Liver (tissue), 9 donors: ENCODE measurements around the gene EVI5. TPM values are rescaled to one million over a fixed set of nuclear protein-coding genes. Genes with fewer than 3 reads are reported as not detected.

ENCODE experiments used
- DNase-seq: peaks from one replicate; pipeline ENCODE4 v3.0.0-alpha.2; 2017; ENCODE audit warnings: low spot score
- H3K27ac ChIP-seq, 2 donors: one replicate each; pipeline ENCODE4 v1.7.0; 2013; ENCODE audit warnings: inconsistent platforms in 2 of 2, low read length in 2 of 2, control low read depth in 1 of 2, low read depth in 1 of 2, mild to moderate bottlenecking in 1 of 2
- H3K27me3 ChIP-seq, 4 donors: one replicate each; pipeline versions ENCODE4 v1.6.1 to v1.7.0; 2013; ENCODE audit warnings: low read length in 3 of 4, inconsistent platforms in 1 of 4, mild to moderate bottlenecking in 1 of 4, moderate library complexity in 1 of 4; ENCODE audit not compliant: control insufficient read depth in 4 of 4, insufficient read depth in 4 of 4
- H3K36me3 ChIP-seq, 4 donors: one replicate each; pipeline versions ENCODE4 v1.6.1 to v1.7.0; 2013; ENCODE audit warnings: low read length in 3 of 4, mild to moderate bottlenecking in 3 of 4, low read depth in 1 of 4, moderate library complexity in 1 of 4; ENCODE audit not compliant: control insufficient read depth in 4 of 4, insufficient read depth in 3 of 4
- H3K4me1 ChIP-seq, 4 donors: one replicate each; pipeline versions ENCODE4 v1.6.1 to v1.7.0; 2013; ENCODE audit warnings: low read length in 3 of 4, mild to moderate bottlenecking in 3 of 4, moderate library complexity in 1 of 4; ENCODE audit not compliant: control insufficient read depth in 4 of 4, insufficient read depth in 4 of 4
- H3K4me3 ChIP-seq, 3 donors: one replicate each; pipeline versions ENCODE4 v1.6.1 to v1.7.0; 2013; ENCODE audit warnings: low read length in 3 of 3, control low read depth in 1 of 3, low read depth in 1 of 3, mild to moderate bottlenecking in 1 of 3
- H3K9ac ChIP-seq, 2 donors: one replicate each; pipeline ENCODE4 v1.7.0; 2013; ENCODE audit warnings: low read length in 2 of 2, mild to moderate bottlenecking in 2 of 2, moderate library complexity in 2 of 2, control low read depth in 1 of 2, low read depth in 1 of 2
- H3K9me3 ChIP-seq, 4 donors: one replicate each; pipeline versions ENCODE4 v1.6.1 to v1.7.0; 2013; ENCODE audit warnings: low read length in 3 of 4; ENCODE audit not compliant: control insufficient read depth in 4 of 4
- CTCF ChIP-seq: fragments of 150-350 bp; IDR thresholded peaks from 2 replicates; pipeline ENCODE4 v1.5.1; 2017; ENCODE audit warnings: improper control_type of control experiment, low read depth, low read length; ENCODE audit not compliant: missing input control
- EGR1 ChIP-seq, 2 donors: IDR thresholded peaks; 2 replicates each; pipeline ENCODE4 v1.6.1; 2016 to 2018; ENCODE audit warnings: antibody characterized with exemption in 2 of 2, low read depth in 2 of 2
- FOXA1 ChIP-seq: IDR thresholded peaks from 2 replicates; pipeline ENCODE4 v1.6.1; 2016; ENCODE audit warnings: antibody characterized with exemption
- FOXA2 ChIP-seq: IDR thresholded peaks from 2 replicates; pipeline ENCODE4 v1.6.1; 2016; ENCODE audit warnings: antibody characterized with exemption
- GABPA ChIP-seq, 2 donors: IDR thresholded peaks in 1 of 2; conservative IDR thresholded peaks in 1 of 2; 2 replicates each; pipeline ENCODE4 v1.6.1; 2016; ENCODE audit warnings: antibody characterized with exemption in 2 of 2, mild to moderate bottlenecking in 1 of 2, moderate library complexity in 1 of 2
- HNF4A ChIP-seq, 2 donors: conservative IDR thresholded peaks; 2 replicates each; pipeline ENCODE4 v1.6.1; 2016; ENCODE audit warnings: antibody characterized with exemption in 2 of 2, mild to moderate bottlenecking in 2 of 2
- HNF4G ChIP-seq: IDR thresholded peaks from 2 replicates; pipeline ENCODE4 v1.6.1; 2016; ENCODE audit warnings: antibody characterized with exemption
- JUND ChIP-seq, 2 donors: IDR thresholded peaks; 2 replicates each; pipeline ENCODE4 v1.6.1; 2016; ENCODE audit warnings: antibody characterized with exemption in 2 of 2
- REST ChIP-seq: IDR thresholded peaks from 2 replicates; pipeline ENCODE4 v1.6.1; 2016; ENCODE audit warnings: antibody characterized with exemption, mild to moderate bottlenecking
- RXRA ChIP-seq, 2 donors: IDR thresholded peaks; 2 replicates each; pipeline ENCODE4 v1.6.1; 2017 to 2018; ENCODE audit warnings: antibody characterized with exemption in 2 of 2, mild to moderate bottlenecking in 1 of 2
- SP1 ChIP-seq: IDR thresholded peaks from 2 replicates; pipeline ENCODE4 v1.6.1; 2018; ENCODE audit warnings: antibody characterized with exemption, mild to moderate bottlenecking
- YY1 ChIP-seq: IDR thresholded peaks from 2 replicates; pipeline ENCODE4 v1.6.1; 2016; ENCODE audit warnings: antibody characterized with exemption, mild to moderate bottlenecking
- ZBTB33 ChIP-seq: IDR thresholded peaks from 2 replicates; pipeline ENCODE4 v1.6.1; 2016; ENCODE audit warnings: antibody characterized with exemption
- WGBS: extraction: QIAGEN DNeasy Blood & Tissue Kit; methylation state at CpG from one replicate; pipeline ENCODE4 v1.1.7; 2013; 5-methylcytosine and 5-hydroxymethylcytosine counted together
- polyA plus RNA-seq, 2 donors: library from polyadenylated mRNA; stranded (reverse) in 1 of 2; unstranded in 1 of 2; fragments of 200-250 nt in 1 of 2; fragments of >200 nt in 1 of 2; fragmentation: Nextera tagmentation in 1 of 2; extraction: Ambion mirVana in 1 of 2; gene quantifications; one replicate each; pipeline versions ENCODE4 v1.2.1 to v1.2.3, GENCODE V29; 2013 to 2015
- total RNA-seq, 2 donors: library from RNA; depleted of rRNA; stranded (reverse); fragments of >200 nt; gene quantifications; one replicate each; pipeline ENCODE4 v1.2.3, GENCODE V29; 2014
- TF ChIP-seq, protein P1 (sequence below): IDR thresholded peaks from 2 replicates; pipeline ENCODE4 v1.6.1; 2016; ENCODE audit warnings: antibody characterized with exemption
- TF ChIP-seq, protein P2 (sequence below): IDR thresholded peaks from 2 replicates; pipeline ENCODE4 v1.6.1; 2016; ENCODE audit warnings: antibody characterized with exemption
- donor health status: healthy.
- donor health status: healthy.
- donor health status: healthy.
- donor health status: healthy.
- donor health status: healthy.

The EVI5 gene
- total and polyA plus RNA-seq, 4 donors: 4.0 to 35.9 (median 19.1) TPM

GRCh38 chr1:92476071-92476631, 308.8 kb downstream of the EVI5 start:
- Histone ChIP-seq H3K4me3 (no peak overlapping the region), H3K4me1 (peaks cover 4 to 7% (median 6%) of the 10 kb centered on the region in 4 donors), H3K27me3 (peaks cover 0 to 2% (median 0%) of the 10 kb centered on the region in 4 donors), H3K9me3 (no peaks in the 10 kb centered on the region), H3K9ac (no peak overlapping the region), H3K27ac (no peak overlapping the region), H3K36me3 (no peaks in the 10 kb centered on the region)
- TF ChIP-seq YY1 (no peak), RXRA (IDR thresholded peaks at IDR 0.05) (no peak), EGR1 (IDR thresholded peaks at IDR 0.05; ENCODE audit: low read depth in 2 of 2) (no peak), GABPA (IDR thresholded peaks at IDR 0.05 in 1 of 2, conservative IDR thresholded peaks at IDR 0.05 in 1 of 2) (no peak), ZBTB33 (no peak), HNF4A (conservative IDR thresholded peaks at IDR 0.05) (no peak), FOXA2 (no peak), SP1 (no peak)
- TF ChIP-seq, protein P1, sequence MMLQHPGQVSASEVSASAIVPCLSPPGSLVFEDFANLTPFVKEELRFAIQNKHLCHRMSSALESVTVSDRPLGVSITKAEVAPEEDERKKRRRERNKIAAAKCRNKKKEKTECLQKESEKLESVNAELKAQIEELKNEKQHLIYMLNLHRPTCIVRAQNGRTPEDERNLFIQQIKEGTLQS: no peak
- DNase-seq: no peak
- 68% methylated on average over 12 of the region's 12 CpGs for WGBS

- Histone ChIP-seq H3K27me3 (no peaks in the 10 kb centered on the region), H3K4me1 (no peaks in the 10 kb centered on the region), H3K9ac (no peak overlapping the region), H3K27ac (no peak overlapping the region), H3K4me3 (no peak overlapping the region), H3K36me3 (no peaks in the 10 kb centered on the region), H3K9me3 (no peaks in the 10 kb centered on the region)
- TF ChIP-seq FOXA2 (no peak), HNF4G (no peak), JUND (IDR thresholded peaks at IDR 0.05) (no peak), CTCF (no peak), FOXA1 (no peak), REST (no peak)
- TF ChIP-seq, protein P2, sequence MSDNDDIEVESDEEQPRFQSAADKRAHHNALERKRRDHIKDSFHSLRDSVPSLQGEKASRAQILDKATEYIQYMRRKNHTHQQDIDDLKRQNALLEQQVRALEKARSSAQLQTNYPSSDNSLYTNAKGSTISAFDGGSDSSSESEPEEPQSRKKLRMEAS: no peak
- WGBS: 85% methylated on average over 3 of the region's 3 CpGs
- DNase-seq: no peak
These were observed 309.9 kb downstream of the EVI5 start for GRCh38 chr1:92475029-92475428.
